T47D (cell line): Measurements from ENCODE around the gene SERINC3.

Source experiments
- DNase-seq, 2 experiments: peaks; one replicate each; pipeline versions ENCODE4 v3.0.0 to v3.0.0-alpha.2; 2011 to 2012; ENCODE audit warnings: low read depth in 1 of 2, low spot score in 1 of 2
- JUND ChIP-seq: IDR thresholded peaks from 2 replicates; pipeline ENCODE4 v1.6.1; 2012; ENCODE audit warnings: low read depth
- in situ Hi-C: cut with HindIII; loops from 2 replicates; pipeline ENCODE4 v1.10.0; 2016; ENCODE audit warnings: low sequenced_read_pairs, low pct_unique_long_range_greater_than_20kb

The SERINC3 gene

GRCh38 chr20:44496976-44497375, 24.9 kb downstream of the SERINC3 start:
- no peak for TF ChIP-seq JUND
- no peak for DNase-seq
- in situ Hi-C loops, result no loop called here

- in situ Hi-C loops, result no loop called here
- DNase-seq, result no peak
These were observed 25.9 kb downstream of the SERINC3 start for GRCh38 chr20:44495802-44496481.

GRCh38 chr20:44495257-44495656, 26.6 kb downstream of the SERINC3 start:
- in situ Hi-C loops, result no loop called here
- TF ChIP-seq JUND, result no peak
- DNase-seq, result no peak

More at GRCh38 chr20:44495802-44496481, 25.9 kb downstream of the SERINC3 start:
- no peak for TF ChIP-seq JUND

GRCh38 chr20:44494681-44495080, 27.2 kb downstream of the SERINC3 start:
- DNase-seq, result no peak
- in situ Hi-C loops, result no loop called here
- no peak for TF ChIP-seq JUND

- in situ Hi-C loops, result no loop called here
- TF ChIP-seq JUND, result no peak
- DNase-seq, result no peak
These were observed 27.6 kb downstream of the SERINC3 start for GRCh38 chr20:44494266-44494665.

- DNase-seq, result no peak
- in situ Hi-C loops, result no loop called here
- TF ChIP-seq JUND, result no peak
These were observed 30.1 kb downstream of the SERINC3 start for GRCh38 chr20:44491635-44492395.

- no peak for DNase-seq
- in situ Hi-C loops, result no loop called here
- TF ChIP-seq JUND, result no peak
These were observed 31.9 kb downstream of the SERINC3 start for GRCh38 chr20:44489931-44490330.

- no peak for TF ChIP-seq JUND
- in situ Hi-C loops, result no loop called here
- no peak for DNase-seq
These were observed 32.6 kb downstream of the SERINC3 start for GRCh38 chr20:44489223-44489622.

- in situ Hi-C loops, result no loop called here
These were observed 33.3 kb downstream of the SERINC3 start for GRCh38 chr20:44488551-44488950.

GRCh38 chr20:44485830-44486198, 36.1 kb downstream of the SERINC3 start:
- in situ Hi-C loops, result no loop called here
- no peak for TF ChIP-seq JUND
- DNase-seq, result no peak

More at GRCh38 chr20:44488551-44488950, 33.3 kb downstream of the SERINC3 start:
- TF ChIP-seq JUND, result no peak
- DNase-seq, result no peak

- no peak for TF ChIP-seq JUND
- DNase-seq, result no peak
- in situ Hi-C loops, result no loop called here
These were observed 36.6 kb downstream of the SERINC3 start for GRCh38 chr20:44485078-44485829.

- in situ Hi-C loops, result no loop called here
- TF ChIP-seq JUND, result no peak
- no peak for DNase-seq
These were observed 38.8 kb downstream of the SERINC3 start for GRCh38 chr20:44483112-44483511.
